Amniotic stem cell (primary cell): ENCODE results near the gene KCNK5.

Experiments used
- DNase-seq: peaks from one replicate; lab custom pipeline; 2025; lab: John Stamatoyannopoulos, UW

KCNK5 gene

GRCh38 chr6:39171489-39172376 is 57.5 kb downstream of the KCNK5 start:
- no peak for DNase-seq

DNA sequence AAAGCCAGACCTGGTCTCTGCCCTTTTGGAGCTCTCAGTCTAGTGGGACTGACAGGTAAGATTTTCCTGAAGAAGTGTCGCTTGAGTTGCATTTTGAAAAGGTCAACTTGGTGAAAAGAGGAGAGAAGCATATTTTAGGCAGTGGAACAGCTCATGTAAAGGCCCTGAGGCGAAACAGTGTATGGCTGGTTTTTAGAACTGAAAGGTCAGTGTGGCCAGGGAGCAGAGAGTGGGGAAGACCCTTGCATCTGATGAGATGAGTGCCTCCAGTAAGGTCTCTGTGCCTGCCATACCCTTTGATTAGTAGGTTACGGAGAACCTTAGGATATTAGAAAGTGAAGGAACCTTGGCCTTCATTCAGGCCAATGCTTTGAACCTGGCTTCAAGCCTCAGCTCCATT is 58.4 kb downstream of the KCNK5 start:
- DNase-seq: no peak

- no peak for DNase-seq
Observed at GRCh38 chr6:39170389-39170788, 58.9 kb downstream of the KCNK5 start.

DNA sequence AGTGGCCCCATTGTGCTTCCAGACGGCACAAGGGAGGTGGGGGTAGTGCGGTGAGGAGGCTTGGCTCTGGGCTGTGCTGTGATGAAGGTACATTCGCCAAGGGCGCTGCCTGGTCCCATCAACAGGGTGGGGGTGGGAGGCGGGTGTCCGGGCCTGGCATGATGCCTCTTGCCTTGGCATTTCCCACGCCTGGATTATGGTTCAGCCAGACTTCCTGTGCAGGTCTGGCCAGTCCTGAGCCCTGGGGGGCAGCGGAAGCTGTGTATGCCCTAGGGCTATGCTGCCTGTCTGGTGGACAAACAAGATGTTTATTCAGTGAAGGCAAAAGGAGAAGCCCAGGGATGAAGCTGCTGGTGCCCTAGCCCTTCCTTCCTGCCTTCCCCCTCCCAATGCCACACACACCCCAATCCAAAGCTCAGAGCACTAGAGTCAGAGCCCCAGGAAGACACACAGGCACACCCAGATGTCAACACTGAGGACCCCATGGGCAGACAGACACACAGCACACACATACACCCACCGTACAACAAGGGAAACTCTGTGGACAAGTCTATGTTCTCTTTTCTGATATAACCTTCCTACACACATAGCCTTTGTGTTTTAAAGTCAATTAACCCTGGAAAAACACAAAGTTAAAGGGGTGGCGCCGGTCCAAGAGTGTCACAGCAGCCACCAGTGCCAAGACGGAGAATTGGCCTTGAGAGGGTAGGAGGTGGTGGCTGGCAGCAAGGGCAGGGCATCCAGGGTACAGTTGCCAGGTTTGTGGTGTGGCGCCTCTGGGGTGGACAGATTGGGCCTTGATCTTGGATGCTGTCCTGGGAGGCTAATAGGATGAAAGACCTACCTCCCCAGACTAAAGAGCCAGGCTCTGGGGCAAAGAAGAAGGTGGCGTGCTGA is 59.6 kb downstream of the KCNK5 start:
- DNase-seq: no peak

- no peak for DNase-seq
Observed at GRCh38 chr6:39167866-39168625, 61.2 kb downstream of the KCNK5 start.

DNA sequence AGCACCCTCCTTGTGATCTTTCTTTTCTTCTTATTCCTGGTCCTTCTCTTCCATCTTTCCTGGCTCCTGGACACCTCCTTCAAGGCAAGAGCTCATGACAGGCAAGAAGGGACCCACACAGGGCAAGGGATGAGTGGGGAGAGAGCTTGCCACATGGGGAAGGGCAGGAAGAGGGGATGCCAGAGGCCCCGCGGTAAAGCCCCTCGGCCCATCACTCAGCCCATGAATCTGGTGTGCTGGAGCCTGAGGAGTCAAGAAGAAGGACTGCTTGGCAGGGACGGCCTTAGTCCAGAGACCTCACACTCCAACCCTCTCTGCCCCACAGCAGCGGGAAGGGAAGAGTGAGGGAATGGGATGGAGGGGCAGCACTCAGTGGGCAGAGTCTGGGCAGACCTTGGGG is 62.0 kb downstream of the KCNK5 start:
- no peak for DNase-seq

GRCh38 chr6:39166912-39167290 is 62.4 kb downstream of the KCNK5 start:
- no peak for DNase-seq

DNA sequence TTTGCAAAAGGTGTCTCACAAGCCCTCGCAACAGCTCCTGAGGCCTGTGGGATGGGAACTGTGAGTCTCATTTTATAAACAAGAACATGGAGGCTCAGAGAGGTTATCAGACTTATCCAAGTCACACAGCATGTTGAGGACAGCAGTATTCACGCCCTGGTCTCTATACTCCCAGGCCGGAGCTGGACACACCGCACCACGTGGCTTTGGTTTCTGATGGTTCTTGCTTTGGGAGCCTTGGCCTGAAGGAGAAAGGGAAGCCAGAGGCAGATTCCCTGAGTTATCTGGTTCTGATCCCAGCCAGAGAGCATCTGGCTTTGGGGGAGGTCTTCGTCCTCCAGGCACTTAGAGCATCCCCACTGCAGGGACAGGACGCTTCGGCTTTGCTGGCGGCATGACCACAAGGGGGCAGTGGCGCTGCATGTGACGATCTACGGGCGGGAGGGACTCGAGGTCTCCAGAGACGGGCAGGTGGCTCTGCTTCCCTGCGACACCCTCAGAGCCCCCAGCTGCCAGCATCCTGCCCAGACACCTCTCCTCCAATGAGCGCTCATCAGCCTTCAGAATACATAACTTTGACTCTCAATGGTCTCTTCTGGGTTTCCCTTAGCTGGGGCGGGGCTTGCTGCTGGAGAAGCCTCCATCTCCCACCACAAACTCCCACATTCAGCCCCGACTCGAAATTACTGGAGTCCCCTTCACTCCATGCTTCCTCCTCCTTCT is 62.9 kb downstream of the KCNK5 start:
- peak; percentile 13 for DNase-seq

- no peak for DNase-seq
Observed at GRCh38 chr6:39157511-39157910, 71.8 kb downstream of the KCNK5 start.

DNA sequence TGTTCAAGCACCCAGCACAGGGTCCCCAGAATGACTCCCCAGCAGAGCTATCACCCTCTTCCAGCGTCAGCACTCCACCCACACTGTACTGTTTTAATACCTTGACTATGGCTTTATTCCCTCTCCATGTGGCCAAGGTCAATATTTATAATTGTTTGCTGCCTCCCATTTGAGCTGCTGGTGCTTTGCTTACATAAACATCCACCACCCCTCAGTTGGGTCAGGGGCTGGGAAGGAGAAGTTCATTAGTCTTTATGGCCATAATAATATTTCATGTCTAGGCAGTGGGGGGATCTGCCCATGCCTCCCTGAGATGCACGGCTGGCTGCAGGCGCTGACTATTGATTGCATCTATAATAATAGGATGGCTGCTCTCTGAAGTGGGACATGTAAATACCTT is 72.5 kb downstream of the KCNK5 start:
- DNase-seq: no peak

DNA sequence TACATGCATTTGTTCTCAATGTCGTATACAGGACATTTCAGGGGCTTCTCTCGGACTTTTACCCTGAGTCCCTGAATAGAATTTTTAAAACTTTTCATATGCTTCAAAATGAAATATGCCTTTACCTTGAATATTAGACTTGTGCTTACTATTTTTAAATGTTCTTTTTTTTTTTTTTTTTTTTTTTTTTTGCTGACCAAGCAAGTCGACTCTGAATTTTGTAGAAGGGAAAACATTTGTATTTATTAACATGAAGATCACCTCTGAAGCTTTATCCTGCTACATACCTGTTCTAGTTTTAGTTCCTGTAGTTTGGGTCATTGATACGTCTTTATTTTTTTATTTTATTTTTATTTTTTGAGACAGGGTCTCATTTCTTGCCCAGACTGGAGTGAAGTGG is 74.6 kb downstream of the KCNK5 start:
- DNase-seq: no peak

- no peak for DNase-seq
Observed at GRCh38 chr6:39153766-39154397, 75.4 kb downstream of the KCNK5 start.

DNA sequence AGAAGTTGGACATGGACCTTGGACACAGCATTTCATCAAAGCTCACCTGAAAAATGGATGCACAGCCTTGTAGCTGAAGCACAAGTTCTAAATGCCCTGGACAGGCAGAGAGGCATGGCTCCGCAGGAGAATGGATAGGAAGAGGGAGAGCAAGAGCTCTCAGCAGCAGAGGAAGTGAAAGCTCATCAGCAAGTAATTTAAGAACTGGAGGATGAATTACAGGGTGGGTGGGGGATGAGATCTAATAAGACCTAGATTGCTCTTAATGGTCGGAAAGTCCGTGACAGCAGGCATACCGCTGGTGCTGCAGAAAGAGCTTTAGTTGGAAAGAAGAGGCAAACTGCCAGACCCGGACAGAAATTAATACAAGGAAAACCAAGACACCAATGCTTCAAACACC is 77.0 kb downstream of the KCNK5 start:
- DNase-seq: no peak

DNA sequence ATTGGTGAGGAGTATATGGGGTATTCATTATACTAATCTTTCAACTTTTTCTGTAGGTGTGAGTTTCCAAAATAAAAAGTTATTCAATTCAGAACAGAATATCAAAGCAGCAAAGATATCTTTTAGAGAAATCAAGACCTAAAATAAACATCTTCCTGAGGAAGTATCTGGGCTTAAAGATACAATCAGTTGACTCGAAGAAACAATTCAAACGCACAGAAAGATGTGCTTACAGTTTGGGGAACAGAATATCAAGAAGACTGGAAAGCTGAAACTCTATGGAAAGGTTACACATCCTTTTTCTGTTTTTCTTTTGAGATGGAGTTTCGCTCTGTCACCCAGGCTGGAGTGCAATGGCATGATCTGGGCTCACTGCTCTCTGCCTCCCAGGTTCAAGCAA is 78.1 kb downstream of the KCNK5 start:
- DNase-seq: no peak

GRCh38 chr6:39144481-39145173 is 84.6 kb downstream of the KCNK5 start:
- DNase-seq: no peak

DNA sequence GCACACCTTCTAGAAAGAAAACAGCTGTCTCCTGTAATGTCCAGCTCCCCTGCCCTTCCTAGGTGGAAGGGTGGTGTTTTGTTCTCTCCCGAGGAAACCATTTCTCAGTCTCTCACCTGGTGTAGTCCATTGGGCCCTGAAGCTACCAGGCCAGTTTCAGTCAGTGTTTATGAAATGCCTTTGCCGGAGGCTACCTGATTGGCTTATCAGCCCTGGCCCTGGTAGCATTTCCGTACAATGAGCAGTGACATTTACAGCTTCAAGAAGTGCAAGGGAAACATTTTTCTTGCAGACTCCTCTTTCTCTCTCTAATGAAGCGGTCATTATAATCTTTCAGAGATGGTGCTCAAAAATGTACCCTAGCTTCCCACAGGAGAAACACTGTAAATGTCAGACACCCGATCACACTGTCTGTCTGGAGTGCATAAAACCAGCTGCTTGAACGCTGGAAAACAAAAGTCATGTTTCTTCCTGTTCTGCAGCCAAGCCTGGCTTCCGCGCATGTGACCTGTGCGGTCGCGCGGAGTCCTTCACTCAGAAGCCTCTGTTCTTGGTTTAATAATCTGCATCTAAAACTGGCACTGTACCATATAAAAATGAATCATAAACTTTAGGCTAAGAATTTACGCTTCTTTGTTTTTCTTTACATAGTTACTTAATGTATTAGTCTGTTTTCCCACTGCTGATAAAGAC is 85.9 kb downstream of the KCNK5 start:
- DNase-seq: no peak

- DNase-seq: no peak
Observed at GRCh38 chr6:39140556-39141167, 88.6 kb downstream of the KCNK5 start.
